Measurements from ENCODE around the gene ITIH3.

- TF ChIP-seq CTCF (IDR thresholded peaks at IDR 0.05), result no peak
- TF ChIP-seq POLR2A (IDR thresholded peaks at IDR 0.05), result no peak
Observed at GRCh38 chr3:52819936-52820335, 25.3 kb downstream of the ITIH3 start.

Measured in uterus (tissue), 2 donors.